K562 (cell line): ENCODE measurements around the gene MRPL11. TPM values are rescaled to one million over a fixed set of nuclear protein-coding genes. Genes with fewer than 3 reads are reported as not detected.

Experiments
- DEAF1 ChIP-seq: fragments of 450-650 bp; formaldehyde crosslinking; IDR thresholded peaks from 2 replicates; pipeline ENCODE4 v1.4.0; 2020; ENCODE audit warnings: mild to moderate bottlenecking, moderate library complexity
- E2F5 ChIP-seq: sonication (generic); formaldehyde crosslinking; IDR thresholded peaks from 2 replicates; pipeline ENCODE4 v1.8.0; 2022; ENCODE audit warnings: mild to moderate bottlenecking, missing genetic modification reagents
- EHMT2 ChIP-seq: fragments of 450-650 bp; IDR thresholded peaks from 2 replicates; pipeline ENCODE4 v1.6.1; 2018; ENCODE audit warnings: antibody characterized with exemption
- ILK ChIP-seq: fragments of 450-650 bp; IDR thresholded peaks from 2 replicates; pipeline ENCODE4 v1.6.1; 2016; ENCODE audit warnings: missing genetic modification characterization, low read depth, mild to moderate bottlenecking, missing compliant biosample characterization, moderate library complexity, borderline replicate concordance
- KDM5B ChIP-seq: fragments of 200-600 bp; sonication (generic); IDR thresholded peaks from 2 replicates; pipeline ENCODE4 v1.6.1; 2012; ENCODE audit warnings: low read depth, mild to moderate bottlenecking, moderate library complexity, low read length, control low read depth, inconsistent platforms; ENCODE audit not compliant: insufficient replicate concordance
- LEF1 ChIP-seq: fragments of 450-650 bp; IDR thresholded peaks from 2 replicates; pipeline ENCODE4 v1.6.1; 2016; ENCODE audit warnings: mild to moderate bottlenecking
- MNT ChIP-seq, 2 experiments: fragments of 450-650 bp; conservative IDR thresholded peaks; 2 replicates each; pipeline ENCODE4 v1.6.1; 2017; ENCODE audit warnings: mild to moderate bottlenecking in 2 of 2, moderate library complexity in 2 of 2
- RAD21 ChIP-seq, 2 experiments: fragments of 250-450 bp in 1 of 2; fragments of 450-650 bp in 1 of 2; sonication (Bioruptor Pico) in 1 of 2; formaldehyde crosslinking in 1 of 2; IDR thresholded peaks in 1 of 2; conservative IDR thresholded peaks in 1 of 2; 2 replicates each; pipeline versions ENCODE4 v1.4.0 to v1.8.0; 2020 to 2022; ENCODE audit warnings: mild to moderate bottlenecking in 2 of 2, moderate library complexity in 1 of 2
- SAP30 ChIP-seq: fragments of 200-600 bp; sonication (generic); IDR thresholded peaks from 2 replicates; pipeline ENCODE4 v1.6.1; 2012; ENCODE audit warnings: borderline replicate concordance, low read depth, mild to moderate bottlenecking, moderate library complexity, low read length, control low read depth, inconsistent platforms; ENCODE audit not compliant: insufficient read depth, poor library complexity, severe bottlenecking
- SMC3 ChIP-seq: conservative IDR thresholded peaks from 2 replicates; pipeline ENCODE4 v1.6.1; 2011; ENCODE audit warnings: low read depth, low read length, improper control_type of control experiment; ENCODE audit not compliant: insufficient read depth
- TAF15 ChIP-seq: fragments of 200-400 bp; formaldehyde crosslinking; IDR thresholded peaks from 2 replicates; pipeline ENCODE4 v1.6.1; 2017; ENCODE audit warnings: mild to moderate bottlenecking, low read depth, low read length, moderate library complexity
- polyA plus RNA-seq, 8 experiments: library from polyadenylated mRNA; depleted of rRNA in 4 of 8; stranded (reverse) in 5 of 8; unstranded in 3 of 8; fragments of >200 nt; fragmentation: Nextera tagmentation in 2 of 8; fragmentation: Illumina TruSeq in 1 of 8; extraction: Ambion mirVana in 2 of 8; extraction: Trizol in 1 of 8; gene quantifications; 2 replicates each; pipeline versions ENCODE4 v1.2.1 to v1.2.3, GENCODE V29; 2011 to 2014; ENCODE audit warnings: inconsistent platforms in 1 of 8, missing spikeins in 1 of 8
- total RNA-seq, 7 experiments: library from RNA; depleted of rRNA in 6 of 7; stranded (reverse); fragments of >200 nt in 6 of 7; fragmentation: Illumina TruSeq in 2 of 7; extraction: Trizol in 2 of 7; gene quantifications; 2 replicates each; pipeline versions ENCODE4 v1.2.1 to v1.2.3, GENCODE V29; 2011 to 2021; ENCODE audit warnings: low replicate concordance in 1 of 7
- TF ChIP-seq, protein P1 (sequence below), 2 experiments: fragments of 450-650 bp; formaldehyde crosslinking in 1 of 2; IDR thresholded peaks; 2 replicates each; pipeline versions ENCODE4 v1.4.0 to v1.6.1; 2014 to 2020; ENCODE audit warnings: mild to moderate bottlenecking in 2 of 2, borderline replicate concordance in 1 of 2, low read depth in 1 of 2

Gene MRPL11
- total and polyA plus RNA-seq, 9 of the 15 experiments (the other 6 are each of a cell fraction or from before 2014, with no cell fraction given), result 33.0 to 173 (median 91.9) TPM

DNA sequence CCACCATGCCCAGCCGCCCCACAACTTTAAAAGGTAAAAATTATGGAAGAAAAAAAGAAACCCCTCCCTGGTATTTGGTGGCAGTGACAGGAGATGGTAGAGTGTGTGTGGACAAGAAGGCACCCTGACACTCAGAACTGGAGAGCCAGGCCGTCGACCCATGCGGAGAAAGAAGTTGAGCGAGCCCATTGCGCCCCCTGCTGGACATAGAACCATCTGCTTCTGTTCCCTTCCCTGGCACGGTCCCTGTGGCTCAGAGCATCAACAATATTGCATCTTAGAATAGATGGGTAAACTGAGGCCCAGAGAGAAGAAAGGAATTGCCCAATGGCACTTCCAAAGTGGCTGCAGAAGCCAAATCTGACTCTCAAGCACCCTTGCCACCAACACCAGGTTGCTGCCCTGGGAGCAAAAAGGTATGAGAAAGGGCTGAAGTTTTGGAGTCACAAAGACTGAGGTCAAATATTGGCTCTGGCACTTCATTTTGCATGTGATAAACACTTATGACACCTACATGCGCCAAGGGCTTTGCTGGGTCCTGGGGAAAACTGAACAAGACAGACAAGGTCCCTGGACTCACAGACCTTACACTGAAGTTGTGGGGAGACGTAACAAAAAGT, 8.6 kb downstream of the MRPL11 start (continued):
- TF ChIP-seq SAP30, result no peak
- no peak for TF ChIP-seq TAF15
- no peak for TF ChIP-seq KDM5B
- TF ChIP-seq, protein P1, sequence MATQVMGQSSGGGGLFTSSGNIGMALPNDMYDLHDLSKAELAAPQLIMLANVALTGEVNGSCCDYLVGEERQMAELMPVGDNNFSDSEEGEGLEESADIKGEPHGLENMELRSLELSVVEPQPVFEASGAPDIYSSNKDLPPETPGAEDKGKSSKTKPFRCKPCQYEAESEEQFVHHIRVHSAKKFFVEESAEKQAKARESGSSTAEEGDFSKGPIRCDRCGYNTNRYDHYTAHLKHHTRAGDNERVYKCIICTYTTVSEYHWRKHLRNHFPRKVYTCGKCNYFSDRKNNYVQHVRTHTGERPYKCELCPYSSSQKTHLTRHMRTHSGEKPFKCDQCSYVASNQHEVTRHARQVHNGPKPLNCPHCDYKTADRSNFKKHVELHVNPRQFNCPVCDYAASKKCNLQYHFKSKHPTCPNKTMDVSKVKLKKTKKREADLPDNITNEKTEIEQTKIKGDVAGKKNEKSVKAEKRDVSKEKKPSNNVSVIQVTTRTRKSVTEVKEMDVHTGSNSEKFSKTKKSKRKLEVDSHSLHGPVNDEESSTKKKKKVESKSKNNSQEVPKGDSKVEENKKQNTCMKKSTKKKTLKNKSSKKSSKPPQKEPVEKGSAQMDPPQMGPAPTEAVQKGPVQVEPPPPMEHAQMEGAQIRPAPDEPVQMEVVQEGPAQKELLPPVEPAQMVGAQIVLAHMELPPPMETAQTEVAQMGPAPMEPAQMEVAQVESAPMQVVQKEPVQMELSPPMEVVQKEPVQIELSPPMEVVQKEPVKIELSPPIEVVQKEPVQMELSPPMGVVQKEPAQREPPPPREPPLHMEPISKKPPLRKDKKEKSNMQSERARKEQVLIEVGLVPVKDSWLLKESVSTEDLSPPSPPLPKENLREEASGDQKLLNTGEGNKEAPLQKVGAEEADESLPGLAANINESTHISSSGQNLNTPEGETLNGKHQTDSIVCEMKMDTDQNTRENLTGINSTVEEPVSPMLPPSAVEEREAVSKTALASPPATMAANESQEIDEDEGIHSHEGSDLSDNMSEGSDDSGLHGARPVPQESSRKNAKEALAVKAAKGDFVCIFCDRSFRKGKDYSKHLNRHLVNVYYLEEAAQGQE (IDR thresholded peaks at IDR 0.05; ENCODE audit: borderline replicate concordance), result peak; percentile 78
- TF ChIP-seq, protein P1 (CRISPR knock-in tag; IDR thresholded peaks at IDR 0.05; ENCODE audit: low read depth), result no peak
- TF ChIP-seq LEF1, result no peak
- no peak for TF ChIP-seq E2F5 (CRISPR knock-in tag)
- TF ChIP-seq ILK (tag), result no peak
- TF ChIP-seq RAD21 (CRISPR knock-in tag; conservative IDR thresholded peaks at IDR 0.05 in 1 of 2, IDR thresholded peaks at IDR 0.05 in 1 of 2), result peak; percentile 64 to 76
- TF ChIP-seq SMC3, result peak; percentile 85
- TF ChIP-seq DEAF1 (CRISPR knock-in tag), result peak; percentile 37; the same call in 1 of the 2 replicates
- no peak for TF ChIP-seq EHMT2
- TF ChIP-seq MNT (conservative IDR thresholded peaks at IDR 0.05), result 0 out of 4 replicates have a peak, but pooled peaks of 1 of the 2 experiments have one; percentile 18
